HAP-1 (cell line): ENCODE measurements around the gene ZNF687.
"Not testable (repeated sequence)": the region's sequence is repeated elsewhere in the genome, so short reads cannot be mapped to it uniquely, and the experiment has no call there.

Source experiments
- DNase-seq, 2 experiments: peaks; one replicate each; pipeline ENCODE4 v3.0.0-alpha.2; 2016 to 2020; ENCODE audit warnings: low spot score in 2 of 2
- H3K27me3 ChIP-seq: fragments of 250-450 bp; sonication (Bioruptor Pico); 2 replicates; pipeline ENCODE4 v1.5.1; 2020; ENCODE audit warnings: low read depth, mild to moderate bottlenecking, moderate library complexity
- H3K36me3 ChIP-seq: fragments of 250-450 bp; sonication (Bioruptor Pico); replicated peaks from 2 replicates; pipeline ENCODE4 v1.5.1; 2020; ENCODE audit warnings: mild to moderate bottlenecking
- H3K4me1 ChIP-seq: fragments of 250-450 bp; sonication (Bioruptor Pico); 2 replicates; pipeline ENCODE4 v1.5.1; 2020; ENCODE audit warnings: mild to moderate bottlenecking
- H3K4me3 ChIP-seq: fragments of 250-450 bp; sonication (Bioruptor Pico); 2 replicates; pipeline ENCODE4 v1.5.1; 2020; ENCODE audit warnings: mild to moderate bottlenecking, moderate library complexity
- H3K9me3 ChIP-seq: fragments of 250-450 bp; sonication (Bioruptor Pico); 2 replicates; pipeline ENCODE4 v1.5.1; 2020; ENCODE audit warnings: mild to moderate bottlenecking, moderate library complexity
- in situ Hi-C: fragments of 300-500 bp; cut with MboI; formaldehyde crosslinking; loops from 3 replicates; pipeline ENCODE4 v1.14.3; 2020; ENCODE audit warnings: low sequenced_read_pairs, inconsistent platforms, mixed read lengths

Gene ZNF687

GRCh38 chr1:151266315-151266714 is 15.8 kb upstream of the ZNF687 start:
- in situ Hi-C loops, result no loop called here
- H3K4me1 ChIP-seq, result no peaks in the 10 kb centered on the region
- H3K36me3 ChIP-seq, result peaks cover 70% of the 10 kb centered on the region
- no peak for DNase-seq
- no peaks in the 10 kb centered on the region for H3K9me3 ChIP-seq
- H3K27me3 ChIP-seq, result no peaks in the 10 kb centered on the region
- H3K4me3 ChIP-seq, result no peak overlapping the region

- Histone ChIP-seq H3K36me3 (peaks cover 67% of the 10 kb centered on the region), H3K9me3 (no peaks in the 10 kb centered on the region), H3K4me1 (no peaks in the 10 kb centered on the region), H3K4me3 (no peak overlapping the region), H3K27me3 (no peaks in the 10 kb centered on the region)
- no peak for DNase-seq
- in situ Hi-C loops, result no loop called here
Measured at GRCh38 chr1:151266821-151267220, 15.3 kb upstream of the ZNF687 start.

- in situ Hi-C loops, result no loop called here
- DNase-seq, result no peak
- Histone ChIP-seq H3K9me3 (no peaks in the 10 kb centered on the region), H3K4me1 (no peaks in the 10 kb centered on the region), H3K27me3 (no peaks in the 10 kb centered on the region), H3K4me3 (no peak overlapping the region), H3K36me3 (peaks cover 61% of the 10 kb centered on the region)
Measured at GRCh38 chr1:151267760-151268159, 14.3 kb upstream of the ZNF687 start.

- Histone ChIP-seq H3K4me1 (no peaks in the 10 kb centered on the region), H3K9me3 (no peaks in the 10 kb centered on the region), H3K4me3 (no peak overlapping the region), H3K36me3 (peaks cover 10% of the 10 kb centered on the region), H3K27me3 (no peaks in the 10 kb centered on the region)
- DNase-seq, result no peak
- in situ Hi-C loops, result no loop called here
Measured at GRCh38 chr1:151273924-151274466, 8.1 kb upstream of the ZNF687 start.

- H3K4me1 ChIP-seq, in situ Hi-C loops, H3K4me3 ChIP-seq, H3K9me3 ChIP-seq, DNase-seq, H3K36me3 ChIP-seq, H3K27me3 ChIP-seq: not testable (repeated sequence)
Measured at GRCh38 chr1:151275341-151275740, 6.8 kb upstream of the ZNF687 start.

GRCh38 chr1:151277249-151277648 is 4.8 kb upstream of the ZNF687 start:
- Histone ChIP-seq H3K4me3 (no peak overlapping the region), H3K9me3 (no peaks in the 10 kb centered on the region), H3K27me3 (no peaks in the 10 kb centered on the region), H3K4me1 (peaks cover 4% of the 10 kb centered on the region), H3K36me3 (peaks cover 6% of the 10 kb centered on the region)
- in situ Hi-C loops, result no loop called here
- DNase-seq, result no peak

GRCh38 chr1:151281225-151281968 is 702 bp upstream of the ZNF687 start:
- H3K4me1 ChIP-seq, result peaks cover 8% of the 10 kb centered on the region
- H3K9me3 ChIP-seq, result no peaks in the 10 kb centered on the region
- DNase-seq, result peak; percentile 94 to 97
- H3K4me3 ChIP-seq, result peak overlapping the region; percentile 93
- in situ Hi-C loops, result no loop called here
- H3K27me3 ChIP-seq, result no peaks in the 10 kb centered on the region
- peaks cover 11% of the 10 kb centered on the region for H3K36me3 ChIP-seq

- peaks cover 8% of the 10 kb centered on the region for H3K4me1 ChIP-seq
- H3K9me3 ChIP-seq, result no peaks in the 10 kb centered on the region
- H3K36me3 ChIP-seq, result peaks cover 28% of the 10 kb centered on the region
- in situ Hi-C loops, result no loop called here
- DNase-seq, result peak in 1 of 2 experiments; percentile 49
- H3K4me3 ChIP-seq, result peak overlapping the region; percentile 93
- H3K27me3 ChIP-seq, result no peaks in the 10 kb centered on the region
Measured at GRCh38 chr1:151282883-151283725, 1.0 kb downstream of the ZNF687 start.

GRCh38 chr1:151284013-151284577 is 2.0 kb downstream of the ZNF687 start:
- Histone ChIP-seq H3K4me3 (peak overlapping the region; percentile 93), H3K27me3 (no peaks in the 10 kb centered on the region), H3K36me3 (peaks cover 38% of the 10 kb centered on the region), H3K9me3 (no peaks in the 10 kb centered on the region), H3K4me1 (peaks cover 8% of the 10 kb centered on the region)
- DNase-seq, result no peak
- in situ Hi-C loops, result no loop called here

- Histone ChIP-seq H3K9me3 (no peaks in the 10 kb centered on the region), H3K4me1 (peaks cover 4% of the 10 kb centered on the region; the same call in 1 of the 2 replicates), H3K27me3 (no peaks in the 10 kb centered on the region), H3K4me3 (no peak overlapping the region), H3K36me3 (peaks cover 60% of the 10 kb centered on the region)
- no peak for DNase-seq
- in situ Hi-C loops, result no loop called here
Measured at GRCh38 chr1:151286619-151287340, 4.7 kb downstream of the ZNF687 start.

GRCh38 chr1:151287341-151287699 is 5.2 kb downstream of the ZNF687 start:
- in situ Hi-C loops, result no loop called here

GRCh38 chr1:151287767-151288500 is 5.8 kb downstream of the ZNF687 start:
- peaks cover 69% of the 10 kb centered on the region for H3K36me3 ChIP-seq
- in situ Hi-C loops, result no loop called here
- H3K4me1 ChIP-seq, result peaks cover 4% of the 10 kb centered on the region; the same call in 1 of the 2 replicates
- DNase-seq, result no peak
- H3K4me3 ChIP-seq, result no peak overlapping the region
- no peaks in the 10 kb centered on the region for H3K27me3 ChIP-seq
- no peaks in the 10 kb centered on the region for H3K9me3 ChIP-seq

More at GRCh38 chr1:151287341-151287699, 5.2 kb downstream of the ZNF687 start:
- no peaks in the 10 kb centered on the region for H3K27me3 ChIP-seq
- peaks cover 4% of the 10 kb centered on the region; the same call in 1 of the 2 replicates for H3K4me1 ChIP-seq
- H3K9me3 ChIP-seq, result no peaks in the 10 kb centered on the region
- no peak for DNase-seq
- H3K36me3 ChIP-seq, result peaks cover 66% of the 10 kb centered on the region
- H3K4me3 ChIP-seq, result no peak overlapping the region

GRCh38 chr1:151288502-151288901 is 6.4 kb downstream of the ZNF687 start:
- Histone ChIP-seq H3K27me3 (no peaks in the 10 kb centered on the region), H3K4me3 (no peak overlapping the region), H3K4me1 (peaks cover 3% of the 10 kb centered on the region; the same call in 1 of the 2 replicates), H3K36me3 (peaks cover 73% of the 10 kb centered on the region), H3K9me3 (no peaks in the 10 kb centered on the region)
- no peak for DNase-seq
- in situ Hi-C loops, result no loop called here
